HepG2 (cell line): ENCODE measurements around the gene FNDC3B. TPM values are rescaled to one million over a fixed set of nuclear protein-coding genes. Genes with fewer than 3 reads are reported as not detected.

Experiments used
- ESRRA ChIP-seq: sonication (generic); formaldehyde crosslinking; IDR thresholded peaks from 2 replicates; pipeline ENCODE4 v1.5.1; 2020; ENCODE audit warnings: mild to moderate bottlenecking, low read depth, missing genetic modification reagents
- HINFP ChIP-seq: sonication (generic); formaldehyde crosslinking; IDR thresholded peaks from 2 replicates; pipeline ENCODE4 v1.4.0; 2020; ENCODE audit warnings: low read depth, mild to moderate bottlenecking, missing genetic modification reagents
- JUND ChIP-seq: sonication (generic); formaldehyde crosslinking; IDR thresholded peaks from 2 replicates; pipeline ENCODE4 v1.8.0; 2022; ENCODE audit warnings: mild to moderate bottlenecking, missing genetic modification reagents
- MXD3 ChIP-seq: IDR thresholded peaks from 2 replicates; pipeline ENCODE4 v1.6.1; 2016; ENCODE audit warnings: mild to moderate bottlenecking, missing biosample characterization, missing genetic modification reagents
- NFIB ChIP-seq: sonication (generic); formaldehyde crosslinking; IDR thresholded peaks from 2 replicates; pipeline ENCODE4 v1.9.0; 2021; ENCODE audit warnings: missing genetic modification reagents, mild to moderate bottlenecking, borderline replicate concordance
- RFXAP ChIP-seq: sonication (generic); formaldehyde crosslinking; IDR thresholded peaks from 2 replicates; pipeline ENCODE4 v1.4.0; 2020; ENCODE audit warnings: missing genetic modification reagents, borderline replicate concordance
- SAFB2 ChIP-seq: sonication (generic); formaldehyde crosslinking; IDR thresholded peaks from 2 replicates; pipeline ENCODE4 v1.5.1; 2020; ENCODE audit warnings: missing genetic modification reagents, low read depth, mild to moderate bottlenecking, borderline replicate concordance
- SETDB1 ChIP-seq: sonication (generic); formaldehyde crosslinking; IDR thresholded peaks from 2 replicates; pipeline ENCODE4 v1.5.1; 2020; ENCODE audit warnings: missing genetic modification reagents, mild to moderate bottlenecking, borderline replicate concordance
- SNAI1 ChIP-seq: sonication (generic); formaldehyde crosslinking; IDR thresholded peaks from 2 replicates; pipeline ENCODE4 v1.5.0; 2020; ENCODE audit warnings: mild to moderate bottlenecking, missing genetic modification reagents, borderline replicate concordance
- SRY ChIP-seq: sonication (generic); formaldehyde crosslinking; IDR thresholded peaks from 2 replicates; pipeline ENCODE4 v1.8.0; 2022; ENCODE audit warnings: mild to moderate bottlenecking, missing genetic modification reagents
- STAG1 ChIP-seq: sonication (generic); formaldehyde crosslinking; IDR thresholded peaks from 2 replicates; pipeline ENCODE4 v1.4.0; 2020; ENCODE audit warnings: missing genetic modification reagents
- TARDBP ChIP-seq: sonication (generic); formaldehyde crosslinking; IDR thresholded peaks from 2 replicates; pipeline ENCODE4 v1.8.0; 2022; ENCODE audit warnings: mild to moderate bottlenecking, missing genetic modification reagents
- TRIM22 ChIP-seq: fragments of 450-650 bp; IDR thresholded peaks from 2 replicates; pipeline ENCODE4 v1.6.1; 2017
- ZFP36L2 ChIP-seq: sonication (generic); formaldehyde crosslinking; IDR thresholded peaks from 2 replicates; pipeline ENCODE4 v1.4.0; 2020; ENCODE audit warnings: missing genetic modification reagents
- ZNF12 ChIP-seq: sonication (generic); formaldehyde crosslinking; IDR thresholded peaks from 2 replicates; pipeline ENCODE4 v1.5.0; 2020; ENCODE audit warnings: missing genetic modification reagents
- ZNF333 ChIP-seq: sonication (generic); formaldehyde crosslinking; IDR thresholded peaks from 2 replicates; pipeline ENCODE4 v1.4.0; 2020; ENCODE audit warnings: mild to moderate bottlenecking, missing genetic modification reagents, borderline replicate concordance
- ZNF33A ChIP-seq: sonication (generic); formaldehyde crosslinking; IDR thresholded peaks from 2 replicates; pipeline ENCODE4 v1.5.1; 2020; ENCODE audit warnings: missing genetic modification reagents, mild to moderate bottlenecking, moderate library complexity, borderline replicate concordance
- ZNF567 ChIP-seq: sonication (generic); formaldehyde crosslinking; IDR thresholded peaks from 2 replicates; pipeline ENCODE4 v1.8.1; 2023; ENCODE audit warnings: mild to moderate bottlenecking, missing genetic modification reagents, borderline replicate concordance
- ZSCAN25 ChIP-seq: sonication (generic); formaldehyde crosslinking; IDR thresholded peaks from 2 replicates; pipeline ENCODE4 v1.8.0; 2022; ENCODE audit warnings: mild to moderate bottlenecking, missing genetic modification reagents
- polyA plus RNA-seq, 8 experiments: library from polyadenylated mRNA; depleted of rRNA in 3 of 8; stranded (reverse) in 7 of 8; unstranded in 1 of 8; fragments of >200 nt; fragmentation: Illumina TruSeq in 4 of 8; extraction: Trizol in 4 of 8; gene quantifications; 2 replicates each; pipeline versions ENCODE4 v1.2.1 to v1.2.3, GENCODE V29; 2011 to 2016; ENCODE audit warnings: low read depth in 4 of 8, missing spikeins in 1 of 8, mixed read lengths in 1 of 8; ENCODE audit not compliant: insufficient read depth in 1 of 8
- total RNA-seq, 5 experiments: library from RNA; depleted of rRNA; stranded (reverse); fragments of >200 nt; fragmentation: Illumina TruSeq; extraction: Trizol; gene quantifications; 2 replicates each; pipeline ENCODE4 v1.2.3, GENCODE V29; 2016; ENCODE audit warnings: low read depth in 1 of 5
- TF ChIP-seq, protein P1 (sequence below): sonication (generic); formaldehyde crosslinking; IDR thresholded peaks from 2 replicates; pipeline ENCODE4 v1.9.0; 2021; ENCODE audit warnings: mild to moderate bottlenecking, missing genetic modification reagents
- TF ChIP-seq, protein P2 (sequence below): sonication (generic); formaldehyde crosslinking; IDR thresholded peaks from 2 replicates; pipeline ENCODE4 v1.5.0; 2020; ENCODE audit warnings: missing genetic modification reagents, mild to moderate bottlenecking, borderline replicate concordance

Gene FNDC3B
- total and polyA plus RNA-seq, 2 of the 13 experiments (the other 11 are each of a cell fraction or from before 2014, with no cell fraction given) = 74.8 to 103 TPM

- TF ChIP-seq, protein P1, sequence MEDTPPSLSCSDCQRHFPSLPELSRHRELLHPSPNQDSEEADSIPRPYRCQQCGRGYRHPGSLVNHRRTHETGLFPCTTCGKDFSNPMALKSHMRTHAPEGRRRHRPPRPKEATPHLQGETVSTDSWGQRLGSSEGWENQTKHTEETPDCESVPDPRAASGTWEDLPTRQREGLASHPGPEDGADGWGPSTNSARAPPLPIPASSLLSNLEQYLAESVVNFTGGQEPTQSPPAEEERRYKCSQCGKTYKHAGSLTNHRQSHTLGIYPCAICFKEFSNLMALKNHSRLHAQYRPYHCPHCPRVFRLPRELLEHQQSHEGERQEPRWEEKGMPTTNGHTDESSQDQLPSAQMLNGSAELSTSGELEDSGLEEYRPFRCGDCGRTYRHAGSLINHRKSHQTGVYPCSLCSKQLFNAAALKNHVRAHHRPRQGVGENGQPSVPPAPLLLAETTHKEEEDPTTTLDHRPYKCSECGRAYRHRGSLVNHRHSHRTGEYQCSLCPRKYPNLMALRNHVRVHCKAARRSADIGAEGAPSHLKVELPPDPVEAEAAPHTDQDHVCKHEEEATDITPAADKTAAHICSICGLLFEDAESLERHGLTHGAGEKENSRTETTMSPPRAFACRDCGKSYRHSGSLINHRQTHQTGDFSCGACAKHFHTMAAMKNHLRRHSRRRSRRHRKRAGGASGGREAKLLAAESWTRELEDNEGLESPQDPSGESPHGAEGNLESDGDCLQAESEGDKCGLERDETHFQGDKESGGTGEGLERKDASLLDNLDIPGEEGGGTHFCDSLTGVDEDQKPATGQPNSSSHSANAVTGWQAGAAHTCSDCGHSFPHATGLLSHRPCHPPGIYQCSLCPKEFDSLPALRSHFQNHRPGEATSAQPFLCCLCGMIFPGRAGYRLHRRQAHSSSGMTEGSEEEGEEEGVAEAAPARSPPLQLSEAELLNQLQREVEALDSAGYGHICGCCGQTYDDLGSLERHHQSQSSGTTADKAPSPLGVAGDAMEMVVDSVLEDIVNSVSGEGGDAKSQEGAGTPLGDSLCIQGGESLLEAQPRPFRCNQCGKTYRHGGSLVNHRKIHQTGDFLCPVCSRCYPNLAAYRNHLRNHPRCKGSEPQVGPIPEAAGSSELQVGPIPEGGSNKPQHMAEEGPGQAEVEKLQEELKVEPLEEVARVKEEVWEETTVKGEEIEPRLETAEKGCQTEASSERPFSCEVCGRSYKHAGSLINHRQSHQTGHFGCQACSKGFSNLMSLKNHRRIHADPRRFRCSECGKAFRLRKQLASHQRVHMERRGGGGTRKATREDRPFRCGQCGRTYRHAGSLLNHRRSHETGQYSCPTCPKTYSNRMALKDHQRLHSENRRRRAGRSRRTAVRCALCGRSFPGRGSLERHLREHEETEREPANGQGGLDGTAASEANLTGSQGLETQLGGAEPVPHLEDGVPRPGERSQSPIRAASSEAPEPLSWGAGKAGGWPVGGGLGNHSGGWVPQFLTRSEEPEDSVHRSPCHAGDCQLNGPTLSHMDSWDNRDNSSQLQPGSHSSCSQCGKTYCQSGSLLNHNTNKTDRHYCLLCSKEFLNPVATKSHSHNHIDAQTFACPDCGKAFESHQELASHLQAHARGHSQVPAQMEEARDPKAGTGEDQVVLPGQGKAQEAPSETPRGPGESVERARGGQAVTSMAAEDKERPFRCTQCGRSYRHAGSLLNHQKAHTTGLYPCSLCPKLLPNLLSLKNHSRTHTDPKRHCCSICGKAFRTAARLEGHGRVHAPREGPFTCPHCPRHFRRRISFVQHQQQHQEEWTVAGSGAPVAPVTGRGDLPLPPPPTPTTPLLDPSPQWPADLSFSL (CRISPR knock-in tag) = no peak
- TF ChIP-seq, protein P2, sequence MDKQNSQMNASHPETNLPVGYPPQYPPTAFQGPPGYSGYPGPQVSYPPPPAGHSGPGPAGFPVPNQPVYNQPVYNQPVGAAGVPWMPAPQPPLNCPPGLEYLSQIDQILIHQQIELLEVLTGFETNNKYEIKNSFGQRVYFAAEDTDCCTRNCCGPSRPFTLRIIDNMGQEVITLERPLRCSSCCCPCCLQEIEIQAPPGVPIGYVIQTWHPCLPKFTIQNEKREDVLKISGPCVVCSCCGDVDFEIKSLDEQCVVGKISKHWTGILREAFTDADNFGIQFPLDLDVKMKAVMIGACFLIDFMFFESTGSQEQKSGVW (CRISPR knock-in tag) = no peak
- TF ChIP-seq ZNF333 (CRISPR knock-in tag) (no peak), ZFP36L2 (no peak), SRY (CRISPR knock-in tag) (no peak), SNAI1 (CRISPR knock-in tag) (no peak), ESRRA (no peak), JUND (CRISPR knock-in tag) (no peak), SETDB1 (CRISPR knock-in tag) (no peak), ZNF33A (CRISPR knock-in tag) (no peak), ZNF12 (CRISPR knock-in tag) (no peak), RFXAP (CRISPR knock-in tag) (no peak), ZSCAN25 (CRISPR knock-in tag) (no peak), NFIB (CRISPR knock-in tag) (no peak), STAG1 (CRISPR knock-in tag) (peak; percentile 34), HINFP (CRISPR knock-in tag) (no peak), TRIM22 (no peak), TARDBP (peak; percentile 56; the same call in 1 of the 2 replicates), MXD3 (CRISPR knock-in tag) (no peak), SAFB2 (no peak; the same call in 1 of the 2 replicates), ZNF567 (CRISPR knock-in tag) (no peak)
Observed at GRCh38 chr3:172061724-172062184, 22.4 kb downstream of the FNDC3B start (continued).
